Measurements from ENCODE around the gene TLCD3A.

DNA sequence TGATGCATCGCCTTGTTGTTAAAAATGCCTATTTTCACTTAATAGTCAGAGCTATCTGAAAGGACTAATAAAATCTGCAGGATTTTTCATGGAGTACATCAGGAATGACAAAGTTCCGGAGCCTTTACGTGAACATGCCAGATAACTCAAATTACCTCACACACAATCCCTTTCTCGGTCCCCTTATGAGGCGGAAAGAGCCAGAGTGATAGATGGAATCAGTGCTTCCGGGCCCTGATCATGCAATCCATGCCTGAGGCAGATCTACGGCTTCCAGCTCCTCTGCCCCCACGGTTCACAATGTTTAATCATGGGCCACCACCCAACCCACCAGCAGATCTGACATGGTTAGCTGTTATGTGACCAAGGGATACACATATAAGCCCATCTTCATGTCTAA is 34.7 kb upstream of the TLCD3A start:
- TF ChIP-seq, protein P1, sequence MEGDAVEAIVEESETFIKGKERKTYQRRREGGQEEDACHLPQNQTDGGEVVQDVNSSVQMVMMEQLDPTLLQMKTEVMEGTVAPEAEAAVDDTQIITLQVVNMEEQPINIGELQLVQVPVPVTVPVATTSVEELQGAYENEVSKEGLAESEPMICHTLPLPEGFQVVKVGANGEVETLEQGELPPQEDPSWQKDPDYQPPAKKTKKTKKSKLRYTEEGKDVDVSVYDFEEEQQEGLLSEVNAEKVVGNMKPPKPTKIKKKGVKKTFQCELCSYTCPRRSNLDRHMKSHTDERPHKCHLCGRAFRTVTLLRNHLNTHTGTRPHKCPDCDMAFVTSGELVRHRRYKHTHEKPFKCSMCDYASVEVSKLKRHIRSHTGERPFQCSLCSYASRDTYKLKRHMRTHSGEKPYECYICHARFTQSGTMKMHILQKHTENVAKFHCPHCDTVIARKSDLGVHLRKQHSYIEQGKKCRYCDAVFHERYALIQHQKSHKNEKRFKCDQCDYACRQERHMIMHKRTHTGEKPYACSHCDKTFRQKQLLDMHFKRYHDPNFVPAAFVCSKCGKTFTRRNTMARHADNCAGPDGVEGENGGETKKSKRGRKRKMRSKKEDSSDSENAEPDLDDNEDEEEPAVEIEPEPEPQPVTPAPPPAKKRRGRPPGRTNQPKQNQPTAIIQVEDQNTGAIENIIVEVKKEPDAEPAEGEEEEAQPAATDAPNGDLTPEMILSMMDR (IDR thresholded peaks at IDR 0.05; ENCODE audit: insufficient read depth, low read depth, low read length), result no peak
- TF ChIP-seq EZH2 (IDR thresholded peaks at IDR 0.05; ENCODE audit: insufficient read depth, low read length), result no peak
